Stimulated activated CD8-positive, alpha-beta memory T cell treated with anti-CD3 and anti-CD28 coated beads, Interleukin-7, amount 100 ng/mL, for 4 hours (primary cell): ENCODE data around the gene MTRF1.
"Not testable (repeated sequence)": the region's sequence is repeated elsewhere in the genome, so short reads cannot be mapped to it uniquely, and the experiment has no call there.

ENCODE experiments used
- DNase-seq, 2 donors: peaks; one replicate each; pipeline ENCODE4 v3.0.0-alpha.2; 2020; ENCODE audit warnings: low read depth in 2 of 2

MTRF1 gene

GRCh38 chr13:41282129-41282571 is 18.8 kb upstream of the MTRF1 start:
- no peak for DNase-seq

DNA sequence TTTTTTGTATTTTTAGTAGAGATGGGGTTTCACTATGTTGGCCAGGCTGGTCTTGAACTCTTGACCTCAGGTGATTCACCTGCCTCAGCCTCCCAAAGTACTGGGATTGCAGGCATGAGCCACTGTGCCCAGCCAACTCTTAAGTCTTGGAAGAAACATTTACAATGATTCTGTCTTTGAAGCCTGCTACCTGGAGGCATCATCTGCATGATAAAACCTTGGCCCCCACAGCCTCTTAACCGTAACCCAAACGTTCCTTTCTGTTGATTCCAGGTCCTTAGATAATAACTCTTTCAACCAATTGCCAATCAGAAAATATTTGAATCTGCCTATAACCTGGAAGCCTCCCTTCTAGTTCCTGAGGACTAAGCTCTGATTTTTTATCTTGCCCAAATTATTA is 15.8 kb upstream of the MTRF1 start:
- DNase-seq: not testable (repeated sequence)

DNA sequence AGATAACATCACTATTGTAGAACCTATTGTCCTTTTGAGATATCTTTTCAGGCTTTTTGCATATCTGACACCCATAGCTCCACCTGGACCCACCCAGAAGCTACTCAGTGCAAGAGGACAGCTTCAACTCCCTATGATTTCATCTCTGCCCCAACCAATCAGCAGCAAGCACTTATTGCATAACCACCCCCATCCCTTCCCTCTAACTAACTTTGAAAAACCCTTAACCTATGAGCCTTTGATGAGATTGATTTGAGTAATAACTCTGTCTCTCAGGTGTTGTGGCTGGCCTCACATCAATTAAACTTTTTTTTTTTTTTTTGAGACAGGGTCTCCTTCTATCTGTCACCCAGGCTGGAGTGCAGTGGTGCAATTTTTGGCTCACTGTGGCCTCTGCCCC is 13.4 kb upstream of the MTRF1 start:
- no peak for DNase-seq

DNA sequence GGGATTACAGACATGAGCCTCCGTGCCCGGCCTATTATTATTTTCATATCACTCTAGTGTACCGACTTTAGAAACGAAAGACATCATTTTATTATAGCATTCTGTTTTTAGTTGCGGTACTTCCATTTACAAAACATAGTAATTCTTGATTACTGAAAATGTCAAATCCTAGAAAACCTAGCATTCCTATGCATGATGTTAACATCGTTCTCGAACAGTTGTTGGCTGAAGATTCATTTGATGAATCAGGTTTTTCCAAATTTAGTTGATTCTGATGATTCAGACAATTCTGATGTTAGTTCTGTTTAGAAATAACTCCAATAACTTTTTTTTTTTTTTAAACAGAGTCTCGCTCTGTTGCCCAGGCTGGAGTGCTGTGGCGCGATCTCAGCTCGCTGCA is 11.5 kb upstream of the MTRF1 start:
- no peak for DNase-seq

- no peak for DNase-seq
These were observed 10.6 kb upstream of the MTRF1 start for GRCh38 chr13:41273831-41274441.

DNA sequence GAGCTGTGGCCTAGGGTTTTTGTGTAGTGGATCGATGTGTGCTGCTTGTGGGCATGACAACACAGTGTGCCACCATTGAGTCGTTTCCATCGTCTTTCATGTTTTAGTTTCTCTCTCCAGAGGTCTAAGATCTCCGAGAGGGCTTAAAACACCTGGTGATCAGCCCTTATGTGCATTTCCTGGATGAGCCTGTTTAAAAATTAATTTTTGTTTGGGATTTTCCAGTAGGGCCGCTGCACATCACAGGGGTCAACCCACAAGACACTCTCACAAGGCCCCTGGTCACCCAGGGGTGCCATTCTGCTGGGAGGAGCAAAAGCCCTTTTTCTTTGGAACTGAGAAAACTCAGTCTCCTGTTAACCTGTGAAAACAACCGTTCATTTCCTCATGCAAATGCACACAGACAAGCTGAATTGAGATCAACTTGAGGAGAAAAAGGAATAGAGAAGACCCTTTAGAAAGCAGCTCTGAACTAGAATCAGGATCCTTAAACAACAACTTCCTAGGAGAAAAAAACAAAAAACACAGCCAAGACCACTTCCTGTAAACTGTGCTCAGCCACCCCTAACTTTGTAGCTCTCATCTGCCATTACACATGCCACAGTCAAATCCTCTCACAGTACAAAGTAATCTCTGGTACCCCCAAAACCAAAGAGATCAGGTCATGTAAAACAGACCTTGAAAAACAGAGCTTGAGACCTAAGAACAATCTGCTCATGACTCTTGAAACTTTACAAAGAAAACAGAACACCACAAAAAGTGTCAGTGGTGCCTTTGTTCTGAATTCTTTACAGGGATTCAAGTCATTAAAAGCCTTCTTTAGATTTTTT is 8.3 kb upstream of the MTRF1 start:
- no peak for DNase-seq

DNA sequence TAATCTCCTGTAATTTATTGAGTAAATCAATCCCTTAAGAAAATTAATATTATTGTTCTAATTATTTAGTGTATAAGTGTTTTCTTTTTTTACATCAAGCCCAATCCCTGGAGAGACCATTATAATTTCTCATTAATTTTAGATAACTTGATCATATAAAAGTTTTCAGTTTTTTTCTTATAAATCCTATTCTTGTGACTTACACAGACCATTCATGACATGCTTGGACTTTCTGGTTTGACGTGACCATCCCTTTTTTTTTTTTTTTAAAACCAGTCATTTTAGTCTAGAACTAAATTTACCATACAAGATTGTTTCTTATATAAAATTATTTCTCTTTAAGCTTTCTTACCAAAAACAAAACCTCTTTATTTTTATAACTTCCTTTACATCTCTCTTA is 5.4 kb upstream of the MTRF1 start:
- DNase-seq: no peak

GRCh38 chr13:41267106-41267505 is 3.7 kb upstream of the MTRF1 start:
- no peak for DNase-seq

DNA sequence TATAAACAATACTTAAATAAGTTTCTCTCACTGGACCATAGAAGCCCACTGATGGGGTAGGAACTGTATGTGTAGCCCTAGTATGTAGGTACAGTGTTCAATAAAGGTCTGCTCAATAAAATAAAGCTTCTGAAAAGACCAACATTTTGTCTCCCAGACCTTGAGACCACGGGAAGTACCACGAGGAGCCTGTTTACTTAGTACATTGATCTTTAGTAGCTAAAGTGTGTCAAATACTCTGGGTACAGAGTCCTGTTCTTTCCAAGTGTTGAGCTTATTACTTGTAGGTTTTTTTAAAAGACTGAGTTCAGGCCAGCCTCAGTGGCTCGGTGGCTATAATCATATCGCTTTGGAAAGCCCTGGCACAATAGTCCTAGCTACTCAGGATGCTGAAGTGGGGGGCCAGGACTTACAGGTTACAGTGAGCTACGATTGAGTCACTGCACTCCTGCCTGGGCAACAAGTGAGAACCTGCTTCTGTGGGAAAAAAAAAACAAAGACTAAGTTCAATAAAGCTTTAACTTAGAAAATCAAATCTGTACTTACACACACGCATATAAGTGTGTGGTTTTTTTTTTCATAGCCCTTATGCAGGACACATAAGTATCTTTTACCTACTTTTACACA is 3.4 kb downstream of the MTRF1 start:
- DNase-seq: no peak

GRCh38 chr13:41257535-41257934 is 5.8 kb downstream of the MTRF1 start:
- no peak for DNase-seq

DNA sequence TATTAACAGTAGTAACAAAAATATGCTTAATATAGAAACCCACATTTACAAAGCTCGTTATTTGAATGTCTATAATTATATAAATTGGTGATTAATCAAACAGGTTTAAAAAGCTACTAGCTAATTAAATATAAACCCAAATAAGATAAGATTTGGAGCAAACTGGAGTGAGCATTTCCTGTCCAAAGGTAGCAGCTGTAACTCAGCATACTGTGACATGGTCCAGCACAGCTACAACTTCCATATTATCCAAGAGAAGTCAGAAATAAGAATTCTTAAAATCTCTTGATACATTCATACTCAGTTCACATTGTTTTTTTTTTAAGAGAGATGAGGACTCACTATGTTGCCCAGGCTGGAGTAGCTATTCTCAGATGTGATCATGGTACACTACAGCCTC is 8.5 kb downstream of the MTRF1 start:
- no peak for DNase-seq

- no peak for DNase-seq
These were observed 12.4 kb downstream of the MTRF1 start for GRCh38 chr13:41250993-41251392.

DNA sequence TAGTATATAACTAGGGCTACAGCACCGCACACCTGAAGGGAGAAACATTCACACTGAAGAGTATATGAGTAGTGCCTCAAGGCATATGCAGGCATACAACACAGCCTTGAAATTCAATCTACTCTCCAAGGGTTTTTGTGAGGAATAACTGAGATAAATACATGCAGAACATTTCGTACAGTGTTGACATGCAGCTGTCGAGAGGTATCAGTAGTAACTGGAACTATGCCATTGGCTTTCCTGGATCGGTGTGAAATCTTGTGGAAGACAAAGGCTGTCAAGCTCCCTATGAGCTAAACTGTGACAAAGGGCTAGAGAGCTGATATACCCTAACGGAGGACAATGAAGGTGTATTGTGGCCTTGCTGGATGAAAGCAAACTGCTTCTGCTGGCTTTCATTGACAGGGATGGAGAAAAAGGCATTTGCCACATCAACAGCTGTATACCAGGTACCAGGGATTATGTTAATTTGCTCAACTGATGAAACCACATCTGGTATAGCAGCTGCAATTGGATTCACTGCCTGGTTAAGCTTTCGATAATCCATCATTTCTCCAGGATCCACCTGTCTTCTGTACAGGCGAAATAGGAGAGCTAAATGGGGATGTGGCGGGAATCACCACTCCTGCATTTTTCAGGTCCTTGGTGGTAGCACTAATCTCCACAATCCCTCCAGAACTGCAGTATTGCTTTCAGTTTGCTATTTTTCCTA is 16.3 kb downstream of the MTRF1 start:
- no peak for DNase-seq

DNA sequence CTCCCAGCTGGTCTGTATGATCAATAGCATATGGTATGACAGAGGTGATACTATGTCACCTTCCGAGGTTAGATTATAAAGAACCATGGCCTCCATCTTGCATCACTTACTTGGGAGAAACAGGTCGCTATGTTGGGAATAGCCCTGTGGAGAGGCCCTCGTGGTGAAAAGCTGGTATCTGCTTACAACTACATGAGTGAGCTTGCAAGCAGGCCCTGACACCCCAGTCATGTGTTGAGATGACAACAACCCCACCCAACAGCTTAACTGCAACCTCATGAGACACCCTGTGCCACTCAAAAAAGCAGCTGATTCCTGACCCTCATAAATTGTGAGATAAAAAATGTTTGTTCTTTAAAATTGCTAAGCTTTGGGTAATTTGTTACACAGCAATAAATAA is 18.8 kb downstream of the MTRF1 start:
- DNase-seq: no peak

GRCh38 chr13:41241626-41242025 is 21.8 kb downstream of the MTRF1 start:
- DNase-seq: no peak

- DNase-seq: no peak
These were observed 27.0 kb downstream of the MTRF1 start for GRCh38 chr13:41236369-41236768.

DNA sequence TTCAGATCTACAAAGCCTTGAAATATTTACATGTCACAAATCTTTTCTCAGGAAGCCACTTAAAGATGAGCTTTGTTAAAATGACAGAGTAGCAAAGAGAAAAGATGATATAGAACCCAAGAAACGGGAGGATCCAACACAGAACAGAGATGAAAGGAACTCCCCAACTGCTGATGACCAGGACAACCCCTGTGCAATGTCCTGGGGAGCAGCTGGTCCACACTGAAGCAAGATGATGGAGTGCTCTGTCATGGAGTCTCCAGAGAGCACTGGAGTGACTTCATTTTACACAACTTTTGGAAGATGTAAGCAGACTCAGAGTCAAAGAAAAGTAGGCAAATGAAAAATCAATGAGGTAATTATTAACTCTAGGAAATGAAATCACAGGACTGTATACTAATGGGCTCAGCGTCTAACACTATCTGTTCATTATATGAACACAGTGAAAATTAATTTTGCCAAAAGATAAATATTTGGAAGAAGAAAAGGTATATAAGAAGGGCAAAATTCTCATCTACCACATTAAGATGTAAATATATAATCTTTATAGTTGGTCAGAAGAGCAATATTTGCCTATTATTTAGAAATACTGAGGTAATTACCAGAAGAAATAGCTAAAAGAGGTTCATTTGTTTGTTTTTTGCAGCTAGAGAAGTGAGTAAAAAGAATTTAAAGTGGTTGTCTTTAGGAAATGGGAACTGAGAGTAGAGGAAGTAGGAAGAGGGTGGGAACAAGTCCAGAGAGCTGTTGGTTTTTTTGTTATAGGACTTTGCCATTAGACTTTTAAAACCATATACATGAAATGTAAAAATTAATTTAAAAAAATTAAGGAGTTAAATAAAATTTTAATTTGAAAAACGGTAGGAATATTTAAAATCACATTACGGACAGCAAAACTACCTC is 30.5 kb downstream of the MTRF1 start:
- no peak for DNase-seq

DNA sequence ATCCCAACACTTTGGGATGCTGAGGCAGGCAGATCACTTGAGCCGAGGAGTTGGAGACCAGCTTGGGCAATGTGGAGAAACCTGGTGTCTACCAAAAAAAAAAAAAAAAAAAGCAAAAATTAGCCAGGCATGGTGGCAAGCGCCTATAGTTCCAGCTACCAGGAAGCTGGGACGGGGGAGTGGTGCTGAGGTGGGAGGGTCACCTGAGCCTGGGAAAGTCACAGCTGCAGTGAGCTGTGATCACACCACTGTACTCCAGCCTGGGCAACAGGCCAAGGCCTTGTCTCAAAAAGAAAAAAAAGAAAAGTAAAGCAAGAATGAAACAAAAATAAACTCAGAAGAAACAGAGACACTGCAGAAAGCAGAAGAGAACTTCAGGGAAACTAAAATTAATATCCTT is 31.6 kb downstream of the MTRF1 start:
- no peak for DNase-seq

GRCh38 chr13:41231025-41231677 is 32.2 kb downstream of the MTRF1 start:
- DNase-seq: no peak

DNA sequence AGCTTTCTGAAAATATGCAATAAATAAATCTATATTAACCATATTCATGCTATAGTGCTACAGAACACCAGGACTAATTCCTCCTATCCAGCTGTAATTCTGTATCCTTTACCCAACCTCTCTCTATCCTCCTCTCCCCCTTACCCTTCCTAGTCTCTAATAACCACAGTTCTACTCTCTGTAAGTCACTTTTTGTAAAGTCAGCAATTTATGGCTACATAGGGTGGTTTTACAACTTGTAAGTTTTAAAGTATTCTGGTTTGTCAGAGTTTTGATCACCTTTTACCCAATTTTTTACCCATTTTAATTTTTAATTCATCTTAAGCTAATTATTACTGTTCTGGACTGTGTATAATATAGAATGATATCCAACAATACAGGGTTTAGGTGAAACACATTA is 34.0 kb downstream of the MTRF1 start:
- no peak for DNase-seq
